ENCODE data around the gene ADCY9. TPM values are rescaled to one million over a fixed set of nuclear protein-coding genes. Genes with fewer than 3 reads are reported as not detected.

The ADCY9 gene
- total RNA-seq, 1 experiment from 2014 or later: 4.7 TPM

DNA sequence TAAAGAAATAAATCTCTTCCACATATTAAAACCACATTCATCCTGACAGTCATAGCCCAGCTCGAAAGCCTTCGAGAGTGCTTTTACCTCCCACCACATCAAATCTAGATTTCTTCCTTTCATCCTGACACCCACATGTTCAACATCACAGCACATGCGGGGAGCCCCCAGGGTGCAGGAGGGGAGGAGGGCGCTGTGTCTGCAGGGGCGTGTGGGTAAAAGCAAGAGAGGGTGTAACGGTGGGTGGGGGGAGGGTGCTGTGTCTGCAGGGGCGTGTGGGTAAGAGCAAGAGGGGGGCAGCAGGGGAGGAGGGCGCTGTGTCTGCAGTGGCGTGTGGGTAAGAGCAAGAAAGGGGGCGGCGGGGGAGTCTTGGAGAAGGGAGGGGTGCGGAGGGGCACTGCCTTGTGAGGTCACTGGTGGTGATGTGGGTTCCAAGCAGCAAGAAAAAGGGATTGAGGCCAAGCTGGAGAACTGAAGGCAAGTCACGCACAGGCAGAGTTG, 34.7 kb downstream of the ADCY9 start:
- no peak overlapping the region for H3K27ac ChIP-seq (ENCODE audit: insufficient read length, low read depth, low read length)
- H3K14ac ChIP-seq (ENCODE audit: insufficient read depth, low read length): no peak overlapping the region; the same call in 1 of the 2 replicates
- H2BK12ac ChIP-seq (ENCODE audit: insufficient read length, low read depth, low read length): no peak overlapping the region
- no peak overlapping the region for H3K18ac ChIP-seq (ENCODE audit: insufficient read length, low read depth, low read length)
- H2BK120ac ChIP-seq (ENCODE audit: low read depth, low read length, poor library complexity, severe bottlenecking): no peak overlapping the region
- H3K56ac ChIP-seq (ENCODE audit: insufficient read length, low read depth, low read length): no peak overlapping the region
- peaks cover 12 to 20% of the 10 kb centered on the region in 2 experiments for H3K4me1 Mint-ChIP-seq
- H3K4me1 ChIP-seq (ENCODE audit: insufficient read depth, low read length): no peaks in the 10 kb centered on the region
- no peak overlapping the region for H3T11ph ChIP-seq (ENCODE audit: low read length)
- TF ChIP-seq, protein P1, sequence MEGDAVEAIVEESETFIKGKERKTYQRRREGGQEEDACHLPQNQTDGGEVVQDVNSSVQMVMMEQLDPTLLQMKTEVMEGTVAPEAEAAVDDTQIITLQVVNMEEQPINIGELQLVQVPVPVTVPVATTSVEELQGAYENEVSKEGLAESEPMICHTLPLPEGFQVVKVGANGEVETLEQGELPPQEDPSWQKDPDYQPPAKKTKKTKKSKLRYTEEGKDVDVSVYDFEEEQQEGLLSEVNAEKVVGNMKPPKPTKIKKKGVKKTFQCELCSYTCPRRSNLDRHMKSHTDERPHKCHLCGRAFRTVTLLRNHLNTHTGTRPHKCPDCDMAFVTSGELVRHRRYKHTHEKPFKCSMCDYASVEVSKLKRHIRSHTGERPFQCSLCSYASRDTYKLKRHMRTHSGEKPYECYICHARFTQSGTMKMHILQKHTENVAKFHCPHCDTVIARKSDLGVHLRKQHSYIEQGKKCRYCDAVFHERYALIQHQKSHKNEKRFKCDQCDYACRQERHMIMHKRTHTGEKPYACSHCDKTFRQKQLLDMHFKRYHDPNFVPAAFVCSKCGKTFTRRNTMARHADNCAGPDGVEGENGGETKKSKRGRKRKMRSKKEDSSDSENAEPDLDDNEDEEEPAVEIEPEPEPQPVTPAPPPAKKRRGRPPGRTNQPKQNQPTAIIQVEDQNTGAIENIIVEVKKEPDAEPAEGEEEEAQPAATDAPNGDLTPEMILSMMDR (conservative IDR thresholded peaks at IDR 0.05): no peak
- H2AK5ac ChIP-seq (ENCODE audit: insufficient read length, low read length): no peak overlapping the region
- H3K4me2 ChIP-seq (ENCODE audit: insufficient read depth, insufficient read length, low read length): no peak overlapping the region
- no peak overlapping the region for H4K91ac ChIP-seq (ENCODE audit: insufficient read length, low read depth, low read length)
- no peak overlapping the region for H2BK20ac ChIP-seq (ENCODE audit: low read depth, low read length, poor library complexity, severe bottlenecking)
- H3K27me3 ChIP-seq (ENCODE audit: insufficient read depth, low read length): no peaks in the 10 kb centered on the region
- H4K20me1 ChIP-seq (ENCODE audit: control insufficient read depth, insufficient read depth, insufficient read length): no peaks in the 10 kb centered on the region
- H3K23ac ChIP-seq (ENCODE audit: insufficient read length, low read depth, low read length): no peak overlapping the region
- no CpG with 5 or more reads among the region's 13 CpGs for WGBS (ENCODE audit: extremely low coverage, insufficient read length, low lambda C conversion rate)
- H3K27me3 Mint-ChIP-seq (ENCODE audit: low read depth): no peaks in the 10 kb centered on the region
- no peaks in the 10 kb centered on the region for H3K79me1 ChIP-seq (ENCODE audit: insufficient read depth, low read depth, low read length, poor library complexity, severe bottlenecking)
- H3K9me3 Mint-ChIP-seq: peaks cover 0 to 2% of the 10 kb centered on the region in 2 experiments; a peak in 2 of 5 replicates
- no peaks in the 10 kb centered on the region for H3K9me3 ChIP-seq (ENCODE audit: control insufficient read depth, low read depth, low read length)
- peaks cover 0 to 2% (median 0%) of the 10 kb centered on the region in 3 experiments; a peak in 1 of 7 replicates for H3K36me3 Mint-ChIP-seq (ENCODE audit: insufficient read depth in 1 of 3, low read depth in 3 of 3)
- no peak overlapping the region for H3K27ac Mint-ChIP-seq
- H3K79me2 ChIP-seq (ENCODE audit: insufficient read depth, low read length): no peaks in the 10 kb centered on the region
- H3K4ac ChIP-seq (ENCODE audit: low read depth, low read length): no peak overlapping the region
- no peak overlapping the region for H3K4me3 Mint-ChIP-seq
- H2BK5ac ChIP-seq (ENCODE audit: insufficient read length, low read length): no peak overlapping the region
- H4K5ac ChIP-seq (ENCODE audit: insufficient read length, low read depth, low read length): no peak overlapping the region
- H4K8ac ChIP-seq (replicated peaks; ENCODE audit: insufficient read length, low read depth, low read length): no peak overlapping the region
- H3K23me2 ChIP-seq (ENCODE audit: insufficient read length, low read depth, low read length, poor library complexity, severe bottlenecking): no peaks in the 10 kb centered on the region
- H2BK15ac ChIP-seq (ENCODE audit: low read depth, low read length): no peak overlapping the region
- no peak overlapping the region for H2AFZ ChIP-seq (ENCODE audit: low read length)
- no peak overlapping the region for H3K9ac ChIP-seq (ENCODE audit: extremely low read depth, insufficient read length, low read length)
- no peak for DNase-seq

All from H9 (cell line).